Skin of body (tissue), 2 donors: ENCODE results near the gene SIAH1. TPM values are rescaled to one million over a fixed set of nuclear protein-coding genes. Genes with fewer than 3 reads are reported as not detected.
"Not testable (repeated sequence)": the region's sequence is repeated elsewhere in the genome, so short reads cannot be mapped to it uniquely, and the experiment has no call there.

Experiments used
- DNase-seq: peaks from one replicate; lab custom pipeline; 2025; lab: John Stamatoyannopoulos, UW
- total RNA-seq: library from RNA; depleted of rRNA; stranded (reverse); fragments of >200 nt; gene quantifications from one replicate; pipeline ENCODE4 v1.2.3, GENCODE V29; 2014

SIAH1 gene
- total RNA-seq, 1 donor from 2014 or later, result 53.4 TPM

DNA sequence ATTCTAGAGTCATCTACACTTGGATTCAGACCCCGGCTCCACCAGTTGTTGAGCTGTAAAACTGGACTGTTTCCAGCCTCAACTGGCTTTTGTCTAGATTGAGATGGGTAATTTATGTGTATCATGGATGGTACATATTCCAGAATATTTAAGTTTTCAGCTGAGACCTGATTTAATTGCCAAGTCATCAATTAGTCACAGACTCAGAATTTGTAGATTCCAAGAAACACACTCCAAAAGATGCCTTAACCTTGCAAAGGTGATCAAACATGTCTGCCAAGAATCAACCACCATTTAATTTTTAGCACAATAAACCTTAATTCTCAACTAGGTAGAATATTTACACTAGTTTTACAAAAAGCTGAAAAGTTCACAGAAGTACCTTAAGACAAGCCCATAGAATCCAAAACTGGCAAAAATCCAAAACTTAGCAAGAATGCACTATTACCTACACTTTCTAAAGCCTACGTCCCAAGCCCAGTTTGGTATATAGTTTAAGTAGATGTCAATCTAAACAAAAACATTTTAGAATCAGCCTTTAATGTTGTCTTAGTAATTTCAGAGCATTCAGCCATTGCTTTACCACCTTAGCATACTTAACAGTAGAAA, 17.7 kb downstream of the SIAH1 start:
- no peak for DNase-seq

DNA sequence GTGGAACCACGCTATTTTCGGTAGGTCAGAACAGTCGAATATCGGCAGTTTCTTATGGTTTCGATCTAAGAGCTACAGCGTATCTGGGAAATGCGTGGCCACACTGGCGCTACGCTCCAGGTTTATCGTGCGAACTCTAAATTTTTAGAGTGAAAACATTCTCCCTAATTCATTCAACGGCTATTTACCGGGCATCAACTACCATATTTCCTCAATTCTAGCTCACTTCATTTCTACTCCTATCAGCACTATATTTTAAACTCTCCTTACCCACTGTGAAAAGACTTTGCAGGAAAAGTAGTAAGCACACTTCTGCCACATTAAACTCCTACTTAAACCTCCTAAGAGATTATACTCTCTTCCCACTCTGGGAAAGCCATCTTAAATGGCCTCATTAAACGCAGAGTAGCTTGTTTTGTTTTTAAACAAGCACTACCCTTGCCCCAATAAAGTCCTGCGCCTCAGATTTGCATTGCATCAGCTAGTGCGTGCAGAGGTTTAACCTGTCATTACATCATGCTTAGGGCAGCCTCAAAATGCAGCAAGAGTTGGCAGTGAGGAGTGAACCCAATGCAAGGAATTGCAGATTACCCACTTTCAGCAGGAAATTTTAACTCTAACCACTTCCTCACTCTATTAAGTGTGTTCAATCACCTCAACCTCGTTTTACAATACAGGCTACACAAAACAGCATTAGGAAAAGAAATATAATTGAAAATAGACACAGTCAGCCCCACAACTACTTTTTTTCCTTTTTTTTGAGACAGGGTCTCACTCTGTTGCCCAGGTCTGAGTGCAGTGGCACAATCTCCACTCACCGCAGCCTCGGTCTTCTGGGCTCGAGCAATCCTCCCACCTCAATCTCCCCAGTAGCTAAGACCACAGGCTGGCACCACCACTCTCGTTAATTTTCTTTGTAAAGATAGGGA, 18.8 kb downstream of the SIAH1 start:
- peak; percentile 65 for DNase-seq

DNA sequence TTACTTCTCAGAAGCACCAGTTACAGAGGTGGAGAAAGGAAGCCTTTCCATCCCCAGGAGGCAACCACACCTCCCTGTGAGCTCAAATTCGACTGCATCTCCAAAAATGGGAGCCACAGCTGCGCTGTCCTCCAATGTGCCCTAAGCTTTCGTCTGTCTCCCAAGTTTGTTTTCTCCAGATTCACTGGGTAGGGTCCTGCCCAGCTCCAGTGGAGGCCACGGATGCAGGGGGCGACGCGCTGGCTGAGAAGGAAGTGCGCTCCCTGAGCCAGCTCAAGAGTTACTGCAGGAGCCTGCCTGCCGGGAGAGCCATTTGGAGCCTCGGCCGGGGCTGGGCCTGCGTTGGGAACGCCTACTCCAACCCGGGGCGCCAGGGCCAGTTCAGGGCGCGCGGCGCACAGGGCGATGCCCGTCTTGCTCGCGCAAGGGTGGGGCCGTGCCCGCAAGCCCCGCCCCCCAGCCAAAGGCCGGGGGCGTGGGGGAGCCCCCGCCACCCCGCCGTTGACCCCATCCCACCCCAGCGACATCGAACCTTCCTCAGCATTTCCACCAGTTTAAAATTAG, 19.5 kb downstream of the SIAH1 start:
- DNase-seq, result peak; percentile 79

DNA sequence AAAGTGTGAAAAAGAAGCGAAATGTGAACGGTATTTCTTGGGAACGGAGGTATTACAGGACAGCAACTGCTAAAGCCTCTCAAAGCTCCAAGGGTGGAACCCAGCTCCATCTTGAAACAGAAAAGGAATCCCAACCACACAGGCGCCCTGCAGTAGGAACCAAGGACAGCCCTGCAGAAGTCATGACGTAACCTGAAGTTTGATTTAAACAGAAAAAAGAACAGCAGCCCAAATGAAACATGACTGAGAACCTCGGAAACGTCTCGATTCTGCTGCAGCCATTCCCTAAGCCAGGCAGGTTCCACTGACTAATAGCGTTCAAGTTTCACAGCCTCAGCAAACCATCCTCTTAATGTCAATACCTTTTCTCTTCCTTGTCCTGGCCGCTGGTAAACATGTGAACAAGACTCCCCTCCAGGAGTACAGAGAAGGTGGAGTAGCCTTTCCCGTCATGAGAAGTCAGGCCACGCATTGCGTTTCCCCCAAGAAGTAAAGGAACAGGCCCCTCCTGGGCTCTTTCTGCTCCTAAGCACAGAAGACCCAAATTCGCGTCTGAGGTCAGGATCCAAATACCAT, 20.1 kb downstream of the SIAH1 start:
- no peak for DNase-seq

DNA sequence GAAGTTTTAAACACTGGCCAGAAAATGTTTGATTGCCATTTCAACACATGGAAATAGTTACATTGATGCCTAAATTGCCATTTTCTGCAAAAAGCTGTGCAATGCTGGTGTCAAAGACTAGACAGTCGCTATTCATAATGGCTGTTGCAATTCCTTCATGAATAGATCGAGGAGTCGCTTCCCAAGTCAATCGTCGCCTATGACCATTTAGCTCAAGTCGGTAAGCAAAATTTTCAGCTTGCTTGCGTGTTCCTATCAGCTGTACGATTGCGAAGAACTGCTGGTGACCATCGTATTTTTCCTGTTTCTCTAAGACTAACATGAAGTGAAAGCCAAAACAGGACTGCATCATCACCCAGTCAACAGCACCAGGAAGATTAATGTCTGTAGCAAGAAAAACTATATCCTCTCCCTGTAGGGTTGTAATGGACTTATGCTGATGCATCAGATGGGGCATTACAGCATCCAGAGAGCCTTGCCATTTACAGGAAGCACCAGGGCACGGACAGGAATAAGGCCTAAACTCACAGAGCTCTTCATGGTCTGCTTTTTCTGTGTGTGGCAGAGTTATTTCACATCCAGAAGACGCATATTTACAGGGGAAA, 23.6 kb downstream of the SIAH1 start:
- DNase-seq, result no peak

DNA sequence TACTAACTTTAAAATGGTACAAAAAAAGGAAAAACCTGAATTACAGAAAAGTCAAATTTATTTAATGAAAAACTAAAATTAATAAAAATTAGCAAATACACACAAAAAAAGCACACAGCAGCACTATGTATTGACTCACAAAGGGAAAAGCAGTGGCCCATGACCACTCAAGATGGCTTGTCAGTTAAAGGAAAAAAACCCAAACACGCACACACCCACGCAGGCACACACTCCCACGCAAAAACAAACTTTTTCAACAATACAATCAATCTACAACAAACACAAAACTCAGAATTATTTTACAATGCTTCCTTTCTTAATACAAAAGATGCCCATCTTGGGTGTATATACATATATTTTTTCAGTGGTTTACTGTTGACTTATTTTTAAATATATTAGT, 24.2 kb downstream of the SIAH1 start:
- no peak for DNase-seq

DNA sequence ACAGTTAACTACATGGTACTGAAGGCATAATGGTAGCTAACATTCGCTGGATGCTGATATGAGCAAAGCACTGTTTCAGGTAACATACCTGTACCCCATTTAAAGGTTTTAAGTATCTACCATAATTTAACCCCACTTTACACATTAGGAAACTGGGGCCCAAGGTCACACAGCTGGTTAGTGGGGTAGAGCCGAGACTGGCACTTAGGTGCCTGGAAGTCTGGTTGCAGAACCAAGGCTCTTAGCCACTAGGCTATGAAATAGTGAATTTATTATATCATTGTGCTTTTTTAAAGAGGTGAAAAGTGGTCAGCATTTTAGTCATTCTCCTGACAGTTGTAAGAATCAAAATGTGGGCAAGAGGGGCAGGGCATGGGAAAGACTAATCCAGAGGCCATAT, 25.2 kb downstream of the SIAH1 start:
- DNase-seq, result no peak

DNA sequence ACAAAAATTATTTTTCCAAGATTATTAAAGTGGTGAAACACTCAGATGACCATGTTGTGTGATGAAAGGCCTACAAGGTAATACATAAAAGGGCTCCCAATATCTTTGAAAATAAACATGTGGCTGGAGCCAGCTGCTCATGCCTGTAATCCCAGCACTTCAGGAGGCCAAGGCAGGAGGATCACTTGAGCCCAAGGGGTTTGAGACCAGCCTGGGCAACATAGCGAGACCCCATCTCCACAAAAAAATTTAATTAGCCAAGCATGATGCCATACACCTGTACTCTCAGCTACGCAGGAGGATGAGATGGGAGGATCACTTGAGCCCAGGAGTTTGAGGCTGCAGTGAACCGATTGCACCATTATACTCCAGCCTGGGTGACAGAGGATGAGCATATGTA, 26.8 kb downstream of the SIAH1 start:
- no peak for DNase-seq

DNA sequence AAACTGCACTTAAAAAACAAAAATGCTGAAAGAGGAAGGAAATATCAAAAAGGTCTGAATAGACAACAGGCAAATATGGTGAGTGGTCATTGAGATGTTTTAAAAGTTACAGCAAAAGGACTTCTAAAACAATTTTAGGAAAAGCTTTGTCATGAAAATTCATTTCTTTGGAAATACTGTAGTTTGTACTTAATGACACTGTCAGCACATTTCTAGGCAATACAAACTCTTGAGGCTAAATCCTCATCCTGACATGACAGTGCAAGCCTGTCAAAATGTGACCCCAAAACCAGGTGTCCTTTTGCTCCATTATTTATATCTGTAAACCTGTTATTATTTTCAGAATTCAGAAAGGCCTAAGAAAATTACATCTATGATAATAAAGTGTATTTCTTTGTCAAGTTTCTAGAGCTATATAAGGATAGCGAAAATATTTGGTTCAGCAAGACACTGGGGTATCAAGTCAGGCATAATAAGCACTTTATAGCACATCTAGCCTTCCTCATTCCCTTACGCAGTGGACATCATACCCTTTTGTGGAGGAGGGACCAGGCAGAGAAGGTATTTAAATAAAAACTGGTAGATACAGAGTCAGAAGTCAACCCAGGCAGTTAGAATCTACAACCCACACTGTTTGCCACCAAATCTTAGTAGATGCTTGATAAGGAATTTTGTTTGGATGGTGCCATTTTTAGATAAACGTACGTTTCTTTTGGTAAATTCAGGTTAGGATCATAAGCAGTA, 28.4 kb downstream of the SIAH1 start:
- DNase-seq, result no peak

DNA sequence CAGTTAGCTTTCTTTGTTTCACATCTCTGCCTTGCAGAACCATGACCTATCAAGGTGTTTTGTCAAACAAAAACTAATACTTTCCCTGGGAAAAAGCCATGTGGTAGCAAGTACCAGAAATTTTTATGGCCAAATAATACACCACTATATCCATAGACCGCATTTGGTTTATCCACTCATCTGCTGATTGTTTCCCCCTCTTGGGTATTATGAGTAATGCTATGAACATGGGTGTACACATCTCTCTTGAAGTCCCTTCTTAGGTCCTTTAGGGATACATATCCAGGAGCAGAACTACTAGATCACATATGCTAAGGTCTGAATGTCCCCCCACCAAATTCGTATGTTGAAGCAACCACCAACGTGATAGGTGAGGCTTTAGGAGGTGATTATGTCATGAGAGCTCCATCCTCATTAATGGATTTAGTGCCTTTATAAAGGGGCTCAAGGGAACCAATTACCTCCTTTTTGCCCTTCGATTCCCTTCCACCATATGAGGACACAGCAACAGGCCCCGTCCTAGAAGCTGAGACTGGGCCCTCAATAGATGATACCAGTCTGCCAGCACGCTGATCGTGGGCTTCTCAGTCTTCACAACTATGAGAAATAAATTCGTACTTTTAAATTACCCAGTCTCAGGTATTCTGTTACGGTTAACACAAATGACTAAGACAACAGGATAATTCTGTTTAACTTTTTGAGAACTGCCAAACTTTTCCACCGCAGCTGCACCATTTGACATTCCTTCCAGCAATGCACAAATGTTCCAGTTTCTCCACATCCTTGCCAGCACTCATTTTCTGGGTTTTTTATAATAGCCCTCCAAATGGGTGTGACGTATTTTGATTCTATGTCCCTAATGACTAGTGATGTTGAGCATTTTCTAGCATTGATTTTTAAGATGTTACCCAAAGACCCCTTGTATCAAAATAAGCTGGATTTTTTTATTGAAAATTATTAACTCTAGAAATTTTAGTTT, 30.0 kb downstream of the SIAH1 start:
- DNase-seq, result no peak

DNA sequence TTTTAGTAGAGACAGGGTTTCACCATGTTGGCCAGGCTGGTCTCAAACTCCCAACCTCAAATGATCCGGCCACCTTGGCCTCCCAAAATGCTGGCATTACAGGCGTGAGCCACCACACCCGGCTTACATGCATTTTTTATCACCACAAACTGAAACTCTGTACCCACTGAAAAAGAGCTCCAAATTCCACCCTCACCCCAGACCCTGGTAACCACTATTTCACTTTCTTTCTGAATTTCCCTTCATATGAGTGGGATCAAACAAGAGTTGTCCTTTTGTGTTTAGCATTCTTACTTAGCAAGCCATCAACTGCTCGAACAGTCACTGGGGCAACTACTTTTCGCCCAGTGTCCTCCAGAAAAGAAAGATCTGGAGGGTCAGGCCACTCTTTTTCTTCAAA, 30.8 kb downstream of the SIAH1 start:
- not testable (repeated sequence) for DNase-seq

DNA sequence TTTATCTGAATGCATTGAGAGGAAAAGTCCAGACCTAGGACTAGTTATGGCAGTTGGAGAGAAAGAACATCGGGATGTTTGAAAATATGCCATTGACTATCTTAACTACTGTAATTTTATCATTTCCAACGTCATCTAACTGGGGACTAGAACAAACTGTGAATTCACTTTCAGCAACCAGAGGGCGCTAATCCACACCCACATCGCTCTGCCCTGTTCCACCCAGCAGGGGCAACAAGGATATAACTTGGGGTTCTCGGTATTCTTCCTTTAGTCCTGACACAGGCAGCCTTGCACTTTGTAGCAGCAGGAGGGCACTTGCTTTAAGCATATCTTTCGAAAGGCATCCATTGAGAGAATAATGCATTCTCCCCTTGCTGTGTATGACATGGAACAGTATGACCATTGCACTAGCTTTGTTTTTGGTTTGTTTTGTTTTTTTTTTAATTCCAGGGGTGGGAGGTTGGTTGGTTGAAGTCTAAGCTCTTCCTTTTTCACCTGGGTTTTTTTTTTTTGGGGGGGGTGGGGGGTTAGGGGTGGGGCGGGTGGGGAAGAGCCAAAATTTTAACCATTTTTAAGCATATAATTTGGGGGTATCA, 31.5 kb downstream of the SIAH1 start:
- DNase-seq, result peak; percentile 33

DNA sequence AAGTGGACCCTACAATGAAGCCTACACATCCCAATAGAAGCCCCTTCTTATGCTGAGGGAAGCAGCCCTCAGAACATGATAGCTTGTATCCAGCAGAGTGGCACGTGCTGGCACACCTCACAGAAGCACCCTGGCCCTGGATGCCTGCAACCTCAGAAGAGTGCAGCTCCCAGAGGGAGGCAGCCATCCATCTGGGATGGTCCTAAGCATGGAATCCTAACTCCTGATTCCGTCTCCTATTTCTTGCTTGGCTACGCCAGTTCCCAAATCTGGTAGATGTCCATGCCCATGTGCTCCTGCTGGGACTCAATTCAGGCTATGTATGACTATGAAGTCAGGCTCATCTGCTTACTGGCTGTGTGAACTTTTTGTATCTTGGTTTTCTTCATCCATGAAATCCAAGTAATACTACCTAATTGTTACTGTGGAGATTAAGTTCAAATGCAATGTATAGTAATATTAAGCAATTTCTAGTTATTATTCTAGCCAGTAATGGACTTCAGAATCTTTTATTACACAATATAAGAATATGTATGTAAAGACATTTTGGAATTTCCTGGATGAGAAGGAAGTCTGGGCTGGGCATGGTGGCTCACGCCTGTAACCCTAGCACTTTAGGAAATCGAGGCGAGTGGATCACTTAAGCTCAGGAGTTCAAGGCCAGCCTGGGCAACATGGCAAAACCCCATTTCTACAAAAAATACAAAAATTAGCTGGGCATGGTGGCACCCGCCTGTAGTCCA, 32.4 kb downstream of the SIAH1 start:
- no peak for DNase-seq

DNA sequence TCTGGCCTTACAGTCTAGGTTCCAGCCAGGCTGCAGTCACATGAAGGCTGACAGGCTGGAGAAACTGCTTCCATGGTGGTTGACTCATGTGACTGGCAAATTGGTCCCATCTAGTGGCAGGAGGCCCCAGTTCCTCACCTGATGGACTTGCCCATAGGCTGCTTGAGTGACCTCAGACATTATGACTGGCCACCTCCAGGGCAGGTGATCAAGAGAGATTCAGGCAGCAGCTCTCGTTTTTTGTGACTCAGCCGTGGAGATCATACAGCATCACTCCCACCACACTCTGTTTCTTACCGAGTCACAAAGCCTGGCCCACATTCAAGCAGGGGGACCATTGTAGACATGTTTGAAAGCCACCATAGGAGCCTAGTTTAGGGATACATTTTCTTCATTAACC, 34.5 kb downstream of the SIAH1 start:
- no peak for DNase-seq

DNA sequence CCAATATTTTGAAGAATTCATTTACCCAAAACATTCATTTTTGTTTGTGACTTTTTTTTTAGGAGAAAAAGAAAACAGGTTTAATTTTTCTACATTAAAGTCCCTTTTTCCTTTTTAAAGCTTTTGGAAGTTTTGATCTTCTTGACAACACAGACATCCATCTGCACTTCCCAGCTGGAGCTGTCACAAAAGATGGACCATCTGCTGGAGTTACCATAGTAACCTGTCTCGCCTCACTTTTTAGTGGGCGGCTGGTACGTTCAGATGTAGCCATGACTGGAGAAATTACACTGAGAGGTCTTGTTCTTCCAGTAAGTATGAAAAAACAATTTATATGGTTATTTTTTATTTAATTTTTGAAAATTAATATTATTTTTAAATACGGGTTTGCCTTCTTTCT, 37.2 kb downstream of the SIAH1 start:
- no peak for DNase-seq

DNA sequence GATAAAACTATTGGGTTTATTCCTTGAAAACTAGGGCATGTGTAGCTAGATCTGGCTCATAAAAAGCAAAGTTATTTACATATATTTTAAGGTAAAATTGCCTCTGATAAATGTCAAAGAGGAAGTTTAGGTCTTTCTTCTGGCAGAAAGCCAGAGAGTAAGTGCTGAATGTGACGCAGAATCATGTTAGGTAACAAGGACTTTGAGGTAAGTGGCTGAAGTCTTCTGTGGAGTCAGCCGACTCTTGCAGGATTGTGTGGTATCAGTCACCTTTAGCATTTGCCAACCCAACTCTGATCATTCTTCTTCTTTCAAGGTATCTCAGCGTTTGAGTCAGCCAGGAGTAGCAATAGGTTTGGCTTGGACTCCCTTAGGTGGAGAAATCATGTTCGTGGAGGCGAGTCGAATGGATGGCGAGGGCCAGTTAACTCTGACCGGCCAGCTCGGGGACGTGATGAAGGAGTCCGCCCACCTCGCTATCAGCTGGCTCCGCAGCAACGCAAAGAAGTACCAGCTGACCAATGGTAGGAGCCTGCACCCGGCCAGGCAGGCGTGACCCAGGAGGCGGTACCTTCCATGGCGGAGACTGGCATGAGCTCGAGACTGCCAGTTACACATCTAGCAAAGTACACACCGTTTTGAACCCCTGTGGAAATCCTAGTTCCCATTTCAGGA, 37.9 kb downstream of the SIAH1 start:
- DNase-seq, result no peak

DNA sequence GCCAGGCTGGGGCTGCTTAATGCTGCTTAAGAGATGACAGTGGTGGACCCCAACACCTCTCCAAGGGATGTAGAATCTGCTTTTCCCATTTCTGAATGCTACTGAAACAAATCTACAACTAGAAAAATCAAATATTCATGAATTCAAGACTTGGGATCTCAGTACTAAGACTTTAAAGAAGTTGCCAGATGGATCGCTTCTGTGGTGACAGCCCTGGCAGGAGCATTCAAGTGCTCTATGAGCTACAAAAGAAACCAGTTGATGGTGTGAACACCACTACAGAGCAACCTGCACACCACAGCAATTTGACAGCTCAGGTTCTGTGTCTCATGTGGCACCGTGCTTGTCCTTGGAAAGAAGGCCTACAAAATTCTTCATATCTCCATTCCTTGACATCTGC, 42.6 kb downstream of the SIAH1 start:
- no peak for DNase-seq

DNA sequence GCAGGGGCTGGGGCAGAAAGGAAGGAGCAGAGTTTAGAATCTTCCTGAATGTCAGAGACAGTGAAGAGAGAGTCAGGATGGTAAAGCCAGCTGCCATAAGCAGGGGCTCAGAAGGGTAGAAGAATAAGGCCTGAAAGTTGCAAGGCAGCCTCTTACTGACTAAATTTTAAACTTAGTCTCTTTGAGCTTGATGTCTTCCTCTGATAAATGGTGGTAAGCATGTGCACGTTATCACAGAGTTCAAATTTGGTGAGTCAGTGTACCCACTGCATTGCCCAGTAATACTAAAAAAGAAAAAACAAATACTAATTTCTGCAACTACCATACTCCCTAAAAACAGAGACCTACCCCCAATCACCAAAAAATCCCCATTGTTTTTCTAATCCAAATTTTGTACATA, 45.2 kb downstream of the SIAH1 start:
- DNase-seq, result no peak
